Fibroblast of lung (primary cell): ENCODE data around the gene COL9A3.

ENCODE experiments used
- EZH2 ChIP-seq: IDR thresholded peaks from 2 replicates; pipeline ENCODE4 v1.5.1; 2012; ENCODE audit warnings: low read length, control low read depth, mild to moderate bottlenecking; ENCODE audit errors: missing control alignments
- TF ChIP-seq, protein P1 (sequence below), 2 donors: IDR thresholded peaks in 1 of 2; conservative IDR thresholded peaks in 1 of 2; 1 replicate in 1 of 2; 2 replicates in 1 of 2; pipeline ENCODE4 v1.5.1; 2011 to 2012; ENCODE audit warnings: low read length in 2 of 2, control low read depth in 1 of 2, inconsistent platforms in 1 of 2, low read depth in 1 of 2, mild to moderate bottlenecking in 1 of 2

DNA sequence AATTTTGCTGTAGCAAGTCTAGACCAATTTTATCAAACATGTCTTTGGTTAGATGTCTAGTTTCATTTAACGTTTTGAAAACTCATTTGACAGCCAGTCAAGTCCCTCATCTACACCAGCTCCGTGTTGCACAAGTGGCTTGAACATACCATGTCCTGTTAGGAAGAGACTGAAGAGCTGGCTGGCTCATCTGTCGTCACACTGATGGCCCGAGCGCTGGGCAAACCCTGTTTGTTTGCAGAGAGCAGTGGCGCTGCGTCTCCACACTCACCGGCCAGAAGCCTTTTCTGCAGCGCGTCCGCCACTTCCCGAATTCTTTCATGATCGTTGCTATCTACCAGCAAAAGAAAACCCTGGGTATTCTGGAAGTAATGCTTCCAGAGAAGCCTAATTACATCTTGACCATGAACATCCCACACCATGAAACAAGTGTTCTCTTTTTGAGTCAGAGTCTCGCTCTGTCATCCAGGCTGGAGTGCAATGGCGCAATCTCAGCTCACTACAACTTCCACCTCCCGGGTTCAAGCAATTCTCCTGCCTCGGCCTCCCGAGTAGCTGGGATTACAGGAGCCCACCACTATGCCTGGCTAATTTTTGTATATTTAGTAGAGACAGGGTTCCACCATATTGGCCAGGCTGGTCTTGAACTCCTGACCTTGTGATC lies 55.5 kb downstream of the COL9A3 start:
- no peak for TF ChIP-seq EZH2
- TF ChIP-seq, protein P1, sequence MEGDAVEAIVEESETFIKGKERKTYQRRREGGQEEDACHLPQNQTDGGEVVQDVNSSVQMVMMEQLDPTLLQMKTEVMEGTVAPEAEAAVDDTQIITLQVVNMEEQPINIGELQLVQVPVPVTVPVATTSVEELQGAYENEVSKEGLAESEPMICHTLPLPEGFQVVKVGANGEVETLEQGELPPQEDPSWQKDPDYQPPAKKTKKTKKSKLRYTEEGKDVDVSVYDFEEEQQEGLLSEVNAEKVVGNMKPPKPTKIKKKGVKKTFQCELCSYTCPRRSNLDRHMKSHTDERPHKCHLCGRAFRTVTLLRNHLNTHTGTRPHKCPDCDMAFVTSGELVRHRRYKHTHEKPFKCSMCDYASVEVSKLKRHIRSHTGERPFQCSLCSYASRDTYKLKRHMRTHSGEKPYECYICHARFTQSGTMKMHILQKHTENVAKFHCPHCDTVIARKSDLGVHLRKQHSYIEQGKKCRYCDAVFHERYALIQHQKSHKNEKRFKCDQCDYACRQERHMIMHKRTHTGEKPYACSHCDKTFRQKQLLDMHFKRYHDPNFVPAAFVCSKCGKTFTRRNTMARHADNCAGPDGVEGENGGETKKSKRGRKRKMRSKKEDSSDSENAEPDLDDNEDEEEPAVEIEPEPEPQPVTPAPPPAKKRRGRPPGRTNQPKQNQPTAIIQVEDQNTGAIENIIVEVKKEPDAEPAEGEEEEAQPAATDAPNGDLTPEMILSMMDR (conservative IDR thresholded peaks at IDR 0.05 in 1 of 2, IDR thresholded peaks at IDR 0.05 in 1 of 2; ENCODE audit: low read depth in 1 of 2, low read length in 2 of 2) = no peak
